ENCODE data around the gene THADA.

Gene THADA

DNA sequence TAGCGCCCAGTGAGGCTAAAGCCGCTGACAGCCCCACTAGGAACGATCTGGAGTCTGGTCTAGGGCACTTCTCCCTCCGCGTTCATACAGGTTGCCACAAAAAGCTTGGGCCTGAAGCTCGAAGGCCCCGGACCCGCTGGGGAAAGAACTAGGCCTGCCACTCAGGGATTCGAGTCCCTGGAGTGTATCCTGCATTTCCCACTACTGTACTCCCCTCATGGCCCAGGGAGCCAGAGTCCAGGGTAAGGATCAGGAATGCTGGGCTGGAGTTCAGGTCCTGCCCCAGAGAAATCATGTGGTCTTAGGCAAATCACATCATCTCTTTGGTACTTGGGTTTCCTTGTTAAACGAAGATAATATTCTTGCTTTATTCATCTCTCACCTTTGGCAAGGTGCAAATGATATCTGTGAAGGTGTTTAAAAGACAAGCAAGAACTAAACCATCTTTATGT, 368.0 kb downstream of the THADA start:
- in situ Hi-C loops (cut with HindIII; ENCODE audit: low sequenced_read_pairs): no loop called here
- H3K4me3 ChIP-seq (ENCODE audit: low read depth, low read length): peak overlapping the region; percentile 68
- no peak for DNase-seq (ENCODE audit: low read depth, low spot score)
- TF ChIP-seq, protein P1, sequence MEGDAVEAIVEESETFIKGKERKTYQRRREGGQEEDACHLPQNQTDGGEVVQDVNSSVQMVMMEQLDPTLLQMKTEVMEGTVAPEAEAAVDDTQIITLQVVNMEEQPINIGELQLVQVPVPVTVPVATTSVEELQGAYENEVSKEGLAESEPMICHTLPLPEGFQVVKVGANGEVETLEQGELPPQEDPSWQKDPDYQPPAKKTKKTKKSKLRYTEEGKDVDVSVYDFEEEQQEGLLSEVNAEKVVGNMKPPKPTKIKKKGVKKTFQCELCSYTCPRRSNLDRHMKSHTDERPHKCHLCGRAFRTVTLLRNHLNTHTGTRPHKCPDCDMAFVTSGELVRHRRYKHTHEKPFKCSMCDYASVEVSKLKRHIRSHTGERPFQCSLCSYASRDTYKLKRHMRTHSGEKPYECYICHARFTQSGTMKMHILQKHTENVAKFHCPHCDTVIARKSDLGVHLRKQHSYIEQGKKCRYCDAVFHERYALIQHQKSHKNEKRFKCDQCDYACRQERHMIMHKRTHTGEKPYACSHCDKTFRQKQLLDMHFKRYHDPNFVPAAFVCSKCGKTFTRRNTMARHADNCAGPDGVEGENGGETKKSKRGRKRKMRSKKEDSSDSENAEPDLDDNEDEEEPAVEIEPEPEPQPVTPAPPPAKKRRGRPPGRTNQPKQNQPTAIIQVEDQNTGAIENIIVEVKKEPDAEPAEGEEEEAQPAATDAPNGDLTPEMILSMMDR (IDR thresholded peaks at IDR 0.05; ENCODE audit: low read depth, low read length): peak; percentile 47

DNA sequence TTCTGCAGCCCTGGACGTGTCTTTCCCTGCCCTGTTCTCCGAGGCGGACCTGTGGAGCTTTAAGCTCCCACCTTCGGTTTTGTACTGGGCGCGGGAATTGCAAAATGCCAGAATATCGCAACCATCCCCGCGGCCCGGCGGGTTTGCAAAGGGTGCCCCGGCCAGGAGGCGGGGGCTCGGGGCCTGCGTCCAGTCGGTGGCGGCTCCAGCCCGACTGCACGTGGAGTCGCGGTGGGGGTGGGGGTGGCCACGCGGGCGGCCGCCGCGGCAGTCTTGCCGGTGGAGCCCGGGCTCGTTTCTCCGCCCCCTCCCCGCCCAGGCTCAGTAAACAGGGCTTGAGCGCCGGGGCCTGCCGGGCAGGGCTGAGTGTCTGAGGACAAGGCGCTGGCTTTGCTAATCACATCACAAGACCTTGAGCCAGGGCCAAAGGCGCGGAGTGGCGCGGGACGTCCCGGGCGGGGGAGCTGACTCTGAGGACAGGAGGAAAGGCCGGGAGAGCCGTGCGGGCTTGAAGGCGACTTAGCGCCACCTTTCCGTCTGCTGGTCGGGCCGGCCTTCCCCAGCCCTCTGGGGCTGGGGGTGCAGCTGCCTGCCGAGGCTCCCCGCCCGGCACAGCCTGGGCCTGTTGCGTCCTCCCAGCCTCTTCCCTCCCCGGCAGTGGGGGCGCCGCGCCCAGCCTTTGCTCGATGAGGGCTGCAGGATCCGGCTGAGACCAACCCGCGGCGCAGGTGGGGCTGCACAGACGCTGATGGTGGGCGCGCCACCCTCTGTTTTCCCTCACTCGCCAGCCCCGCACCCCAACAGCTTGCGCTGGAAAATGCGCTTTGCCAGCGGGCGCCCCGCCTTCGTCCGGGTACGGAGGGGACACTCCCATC, 368.6 kb downstream of the THADA start:
- in situ Hi-C loops (cut with HindIII; ENCODE audit: low sequenced_read_pairs): no loop called here
- peak; percentile 82 for DNase-seq (ENCODE audit: low read depth, low spot score)
- TF ChIP-seq, protein P1 (IDR thresholded peaks at IDR 0.05; ENCODE audit: low read depth, low read length): no peak
- peak overlapping the region; percentile 68 for H3K4me3 ChIP-seq (ENCODE audit: low read depth, low read length)

DNA sequence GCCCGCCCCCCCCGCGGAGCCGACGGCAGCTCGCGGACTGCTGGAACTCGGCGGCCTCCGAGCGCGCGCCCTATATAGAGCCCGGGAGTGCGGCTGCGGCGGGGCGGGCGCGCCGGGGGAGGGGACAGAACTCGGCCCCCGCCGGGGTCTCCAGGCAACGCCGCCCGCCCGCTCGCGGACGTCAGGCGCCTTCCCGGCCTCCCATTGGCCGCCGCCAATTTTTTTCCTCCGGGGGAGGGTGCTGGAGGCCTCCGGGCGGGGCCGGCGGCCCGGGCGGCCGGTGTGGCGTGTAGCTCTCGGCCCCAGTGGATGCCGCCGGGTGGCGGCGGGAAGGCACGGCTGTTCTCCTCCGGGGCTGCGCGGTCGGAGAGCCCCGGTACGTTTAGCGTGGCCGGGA, 369.3 kb downstream of the THADA start, which contains the start of gene ZFP36L2:
TSS of gene ZFP36L2 (minus strand) at position 49 of the 397 bp plus-strand sequence. CDS start 291 bp downstream, outside the sequence.
- H3K4me3 ChIP-seq (ENCODE audit: low read depth, low read length): peak within 1 kb of the TSS; percentile 68
- TF ChIP-seq, protein P1 (IDR thresholded peaks at IDR 0.05; ENCODE audit: low read depth, low read length): no peak
- DNase-seq (ENCODE audit: low read depth, low spot score): peak; percentile 97
- in situ Hi-C loops (cut with HindIII; ENCODE audit: low sequenced_read_pairs): no loop called here

DNA sequence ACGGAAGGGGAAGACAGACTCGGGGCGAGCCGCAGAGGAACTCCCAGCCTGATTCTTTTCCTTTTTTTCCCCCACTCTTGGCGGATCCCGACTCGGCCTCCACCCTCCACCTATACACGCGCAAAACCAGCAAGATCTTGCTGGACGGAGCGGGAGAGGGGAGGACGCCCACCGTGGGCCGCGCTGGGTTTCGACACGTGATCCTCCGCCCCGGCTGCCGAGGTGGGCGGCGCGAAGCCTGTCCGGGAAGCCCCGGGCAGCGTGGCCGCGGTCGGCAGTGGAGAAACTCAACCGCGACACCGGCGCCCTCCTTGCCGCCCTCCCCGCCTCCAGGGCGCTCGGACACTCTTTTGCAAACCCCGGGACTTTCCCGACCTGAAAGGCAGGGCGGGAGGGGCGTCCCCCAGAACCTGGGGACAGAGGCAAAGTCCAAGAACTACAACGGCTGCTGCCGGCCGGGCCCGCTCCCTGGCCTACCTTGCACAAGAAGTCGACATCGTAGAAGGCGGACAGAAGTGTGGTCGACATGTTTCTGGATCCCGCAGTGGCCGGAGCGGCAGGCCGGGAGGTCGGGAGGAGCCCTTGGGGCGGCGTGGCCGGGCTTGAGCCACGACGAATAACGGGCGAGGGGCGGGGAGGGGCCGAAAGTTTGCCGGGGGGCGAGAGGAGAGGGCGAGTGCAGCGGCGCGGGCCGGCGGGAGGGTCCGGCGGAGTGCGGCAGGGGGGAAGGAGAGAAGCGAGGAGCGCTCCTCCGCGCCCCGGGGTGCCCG, 369.9 kb downstream of the THADA start:
- peak; percentile 84 for DNase-seq (ENCODE audit: low read depth, low spot score)
- peak overlapping the region; percentile 67 for H3K4me3 ChIP-seq (ENCODE audit: low read depth, low read length)
- TF ChIP-seq, protein P1 (IDR thresholded peaks at IDR 0.05; ENCODE audit: low read depth, low read length): no peak
- in situ Hi-C loops (cut with HindIII; ENCODE audit: low sequenced_read_pairs): no loop called here

DNA sequence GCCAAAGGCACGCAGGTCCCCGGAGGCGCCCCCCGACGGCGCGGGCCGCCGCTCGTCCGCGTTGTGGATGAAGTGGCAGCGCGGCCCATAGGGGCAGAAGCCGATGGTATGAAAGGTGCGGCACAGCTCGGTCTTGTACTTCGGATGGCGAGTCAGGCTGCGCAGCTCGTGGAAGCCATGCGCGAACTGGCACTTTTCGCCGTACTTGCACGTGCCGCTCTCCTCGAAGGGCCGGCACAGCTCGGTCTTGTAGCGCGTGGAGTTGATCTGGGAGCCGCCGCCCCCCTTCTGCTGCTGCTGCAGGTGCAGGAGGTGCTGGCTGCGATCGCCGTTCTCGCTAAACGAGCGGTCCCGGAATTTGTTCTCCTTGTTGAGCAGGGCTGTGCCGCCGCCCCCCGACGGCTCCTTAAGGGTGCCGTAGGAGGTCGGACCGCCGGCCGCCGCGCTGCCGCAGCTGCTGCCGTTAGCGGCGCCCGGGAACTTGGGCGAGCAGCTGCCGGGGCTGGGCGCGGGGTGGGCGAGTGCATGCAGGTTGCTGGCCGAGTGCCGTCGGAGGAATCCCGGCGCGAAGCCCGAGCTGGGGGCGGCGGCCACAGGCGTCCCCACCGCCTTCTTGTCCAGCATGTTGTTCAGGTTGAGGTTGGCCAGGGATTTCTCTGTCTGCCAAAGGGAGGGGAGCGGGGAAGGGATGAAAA, 370.6 kb downstream of the THADA start:
- DNase-seq (ENCODE audit: low read depth, low spot score): peak; percentile 78
- in situ Hi-C loops (cut with HindIII; ENCODE audit: low sequenced_read_pairs): no loop called here
- peak overlapping the region; percentile 67 for H3K4me3 ChIP-seq (ENCODE audit: low read depth, low read length)
- TF ChIP-seq, protein P1 (IDR thresholded peaks at IDR 0.05; ENCODE audit: low read depth, low read length): no peak

DNA sequence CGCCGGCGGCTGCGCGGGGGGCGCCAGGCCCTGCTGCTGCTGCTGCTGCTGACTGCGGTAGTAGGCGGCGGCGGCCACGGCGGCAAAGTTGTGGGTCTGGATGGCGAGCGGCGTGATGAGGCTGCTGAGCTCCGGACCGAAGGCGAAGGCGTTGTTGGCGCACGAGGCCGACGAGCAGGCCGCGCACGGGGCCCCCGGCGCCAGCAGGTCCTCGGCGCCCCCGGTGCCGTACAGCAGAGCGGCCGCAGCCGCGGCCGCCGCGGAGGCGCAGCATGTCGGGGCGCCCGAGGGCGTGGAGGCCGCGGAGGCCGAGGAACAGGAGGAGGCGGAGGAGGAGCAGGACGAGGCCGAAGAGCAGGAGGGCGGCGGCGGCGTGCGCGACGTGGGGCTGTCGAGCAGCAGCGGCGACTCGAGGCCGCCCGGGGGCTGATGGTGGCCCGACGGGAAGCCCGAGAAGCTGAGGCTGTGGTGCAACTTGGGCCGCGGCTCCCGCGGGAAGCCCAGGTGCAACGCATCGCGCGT, 371.2 kb downstream of the THADA start:
- in situ Hi-C loops (cut with HindIII; ENCODE audit: low sequenced_read_pairs): no loop called here
- H3K4me3 ChIP-seq (ENCODE audit: low read depth, low read length): peak overlapping the region; percentile 67
- DNase-seq (ENCODE audit: low read depth, low spot score): no peak
- TF ChIP-seq, protein P1 (IDR thresholded peaks at IDR 0.05; ENCODE audit: low read depth, low read length): no peak
